ENCODE data around the gene SLC27A3.
"Not testable (repeated sequence)": the region's sequence is repeated elsewhere in the genome, so short reads cannot be mapped to it uniquely, and the experiment has no call there.

Gene SLC27A3

GRCh38 chr1:153779781-153780541 lies 4.8 kb downstream of the SLC27A3 start:
- no peak for DNase-seq (ENCODE audit: low read depth, low spot score)

DNA sequence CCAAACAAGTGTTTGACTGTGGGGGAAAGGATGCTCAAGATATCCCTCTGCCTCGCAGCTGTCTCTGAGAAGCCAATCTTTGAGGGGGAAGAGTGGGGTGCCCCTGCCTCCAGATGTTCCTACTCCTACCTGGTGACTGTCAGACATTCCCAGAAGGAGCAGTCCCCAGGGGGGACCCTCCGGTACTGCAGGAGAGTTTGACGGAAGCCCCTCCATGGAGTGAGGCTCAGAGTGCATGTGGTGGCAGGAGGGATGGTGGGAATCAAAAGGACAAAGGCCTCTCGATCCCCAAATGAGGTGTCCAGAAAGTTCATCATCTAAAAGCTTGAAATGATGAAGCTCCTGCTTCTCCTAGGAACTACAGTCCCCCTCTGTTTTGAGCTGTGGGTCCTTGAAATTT lies 5.3 kb downstream of the SLC27A3 start:
- no peak for DNase-seq (ENCODE audit: low read depth, low spot score)

- DNase-seq (ENCODE audit: low read depth, low spot score) = not testable (repeated sequence)
Observed at GRCh38 chr1:153782648-153783047, 7.4 kb downstream of the SLC27A3 start.

- DNase-seq (ENCODE audit: low read depth, low spot score) = peak; percentile 97
Observed at GRCh38 chr1:153783233-153784190, 8.3 kb downstream of the SLC27A3 start.

GRCh38 chr1:153786038-153786790 lies 11.0 kb downstream of the SLC27A3 start:
- DNase-seq (ENCODE audit: low read depth, low spot score) = no peak

GRCh38 chr1:153789478-153790034 lies 14.3 kb downstream of the SLC27A3 start:
- no peak for DNase-seq (ENCODE audit: low read depth, low spot score)

DNA sequence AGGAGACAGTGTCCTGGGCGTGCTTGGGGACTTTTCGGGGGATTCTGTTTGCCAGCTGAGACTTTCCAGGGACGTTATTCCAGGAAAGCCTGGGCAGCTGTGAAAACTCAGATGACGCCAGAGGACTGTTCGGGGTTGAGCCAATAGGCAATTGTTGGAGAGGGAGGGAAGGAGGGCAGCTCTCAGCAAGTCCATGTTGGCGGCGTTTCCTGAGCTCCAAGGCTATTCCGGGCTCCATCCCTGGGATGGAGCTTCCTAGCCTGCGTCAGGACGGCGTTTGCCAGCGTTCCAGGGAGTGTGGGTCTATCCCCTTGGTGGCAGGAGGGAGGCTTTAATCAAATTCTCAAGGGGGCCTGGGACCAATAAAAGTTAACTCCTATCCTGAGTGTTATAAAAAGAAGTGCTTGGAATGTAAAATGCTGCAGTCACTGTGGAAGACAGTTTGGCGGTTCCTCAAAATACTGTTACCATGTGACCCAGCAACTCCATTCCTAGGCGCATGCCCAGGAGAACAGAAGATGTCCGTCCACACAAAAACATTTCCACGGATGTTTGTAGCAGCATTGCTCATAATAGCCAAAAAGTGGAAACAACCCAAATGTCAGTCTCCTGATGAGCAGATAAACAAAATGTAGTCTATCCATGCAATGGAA lies 15.2 kb downstream of the SLC27A3 start:
- no peak for DNase-seq (ENCODE audit: low read depth, low spot score)

DNA sequence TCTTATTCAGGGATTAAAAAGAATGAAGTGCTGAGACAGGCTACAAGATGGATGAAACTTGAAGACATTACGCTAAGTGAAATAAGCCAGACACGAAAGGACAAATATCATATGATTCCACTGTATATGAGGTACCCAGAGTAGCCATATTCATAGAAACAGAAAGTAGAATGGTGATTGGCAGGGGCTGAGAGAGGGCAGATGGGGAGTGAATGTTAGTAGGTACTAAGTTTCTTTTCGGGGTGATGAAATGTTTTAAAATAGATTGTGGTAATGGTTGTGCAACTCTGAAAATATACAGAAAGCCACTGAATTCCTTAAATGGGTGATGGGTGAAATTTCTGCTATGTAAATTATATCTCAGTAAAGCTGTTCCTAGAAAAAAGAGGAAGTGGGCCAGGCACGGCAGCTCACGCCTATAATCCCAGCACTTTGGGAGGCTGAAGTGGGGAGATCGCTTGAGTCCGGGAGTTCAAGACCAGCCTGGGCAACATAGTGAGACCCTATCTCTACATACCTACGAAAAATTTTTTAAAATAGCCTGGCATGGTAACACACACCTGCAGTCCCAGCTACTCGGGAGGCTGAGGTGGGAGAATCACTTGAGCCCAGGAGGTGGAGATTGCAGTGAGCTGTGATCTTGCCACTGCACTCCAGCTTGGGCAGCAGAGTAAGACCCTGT lies 15.9 kb downstream of the SLC27A3 start:
- peak; percentile 61 for DNase-seq (ENCODE audit: low read depth, low spot score)

DNA sequence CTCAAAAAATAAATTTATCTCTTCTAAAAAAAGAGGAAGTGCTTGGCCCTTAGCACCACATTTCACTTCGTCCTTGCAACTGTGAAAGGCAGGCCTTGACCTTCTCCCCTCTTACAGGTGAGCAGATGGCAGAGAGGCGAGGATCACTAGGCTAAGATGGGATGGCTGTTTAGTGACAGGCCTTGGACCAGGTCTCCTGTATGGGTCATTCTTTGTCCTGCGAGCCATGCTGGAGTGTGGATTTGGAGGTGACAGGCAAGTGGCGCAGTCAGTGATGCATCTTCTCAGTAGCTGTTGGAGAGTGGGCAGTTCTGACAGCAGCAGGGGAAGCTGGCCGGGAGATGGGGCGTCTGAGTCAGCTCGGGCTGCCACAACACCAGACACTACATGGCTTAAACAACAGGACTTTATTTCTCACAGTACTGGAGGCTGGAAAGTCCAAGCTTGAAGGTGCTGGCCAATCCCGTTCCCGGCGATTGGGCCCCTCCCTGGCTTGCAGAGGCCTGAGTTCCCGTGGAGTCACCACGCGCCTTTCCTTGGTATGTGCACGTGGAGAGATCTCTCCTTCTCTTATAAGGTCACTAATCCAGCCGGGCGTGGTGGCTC lies 16.5 kb downstream of the SLC27A3 start:
- peak; percentile 40 for DNase-seq (ENCODE audit: low read depth, low spot score)

DNA sequence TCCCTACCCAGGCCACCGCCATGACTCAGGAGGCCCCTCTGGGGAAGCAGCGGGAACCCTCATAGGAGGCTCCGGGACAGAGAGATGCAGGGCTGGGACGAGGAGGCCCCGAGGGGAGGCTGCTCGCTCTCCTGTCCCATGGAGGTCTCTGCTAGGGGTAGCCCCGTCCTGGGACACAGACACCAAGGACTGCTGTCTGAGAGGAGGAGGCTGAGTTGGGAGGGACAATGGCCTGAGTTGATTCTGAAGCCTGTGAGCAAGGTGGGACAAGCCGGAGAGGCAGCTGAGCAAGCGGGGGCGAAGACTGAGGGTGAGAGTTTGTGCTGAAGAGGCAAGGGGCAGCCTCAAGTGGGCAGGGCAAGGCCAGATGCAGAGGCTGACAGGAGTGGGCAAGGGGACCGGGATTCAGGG lies 17.4 kb downstream of the SLC27A3 start:
- DNase-seq (ENCODE audit: low read depth, low spot score) = no peak

DNA sequence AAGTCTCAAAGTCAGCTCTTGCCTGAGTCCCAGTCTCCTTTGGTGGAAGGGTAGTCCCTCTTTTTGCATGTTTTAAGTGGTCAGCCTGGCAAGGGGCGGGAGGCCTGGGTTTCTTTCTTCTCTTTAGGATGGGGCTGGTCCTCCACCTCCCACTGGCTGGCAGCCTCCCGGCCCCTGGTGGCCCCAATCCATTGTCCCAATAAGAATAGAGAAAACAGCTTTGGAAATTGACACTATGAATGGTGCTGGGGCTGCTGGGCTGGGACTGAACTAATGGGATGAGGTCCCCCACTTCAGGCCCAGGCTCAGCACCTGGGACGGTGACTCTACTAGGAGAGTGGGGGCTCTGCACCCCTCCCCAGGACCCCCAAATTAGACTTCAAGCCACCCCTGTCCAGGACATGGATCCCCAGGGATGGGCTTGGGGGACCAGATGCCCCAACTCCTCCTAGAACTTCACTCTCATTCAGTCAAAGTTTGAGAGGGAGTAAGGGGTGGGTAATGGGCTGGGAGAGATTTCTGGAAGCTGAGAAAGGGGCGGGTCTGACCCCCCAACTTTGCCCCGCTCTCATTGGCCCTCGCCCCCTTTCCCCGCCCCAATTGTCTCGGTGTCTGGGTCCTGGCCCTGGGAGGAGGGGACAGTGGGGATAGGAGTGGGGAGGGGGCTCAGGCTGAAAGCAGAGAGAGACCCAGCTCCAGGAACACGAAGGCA lies 18.2 kb downstream of the SLC27A3 start:
- DNase-seq (ENCODE audit: low read depth, low spot score) = no peak

DNA sequence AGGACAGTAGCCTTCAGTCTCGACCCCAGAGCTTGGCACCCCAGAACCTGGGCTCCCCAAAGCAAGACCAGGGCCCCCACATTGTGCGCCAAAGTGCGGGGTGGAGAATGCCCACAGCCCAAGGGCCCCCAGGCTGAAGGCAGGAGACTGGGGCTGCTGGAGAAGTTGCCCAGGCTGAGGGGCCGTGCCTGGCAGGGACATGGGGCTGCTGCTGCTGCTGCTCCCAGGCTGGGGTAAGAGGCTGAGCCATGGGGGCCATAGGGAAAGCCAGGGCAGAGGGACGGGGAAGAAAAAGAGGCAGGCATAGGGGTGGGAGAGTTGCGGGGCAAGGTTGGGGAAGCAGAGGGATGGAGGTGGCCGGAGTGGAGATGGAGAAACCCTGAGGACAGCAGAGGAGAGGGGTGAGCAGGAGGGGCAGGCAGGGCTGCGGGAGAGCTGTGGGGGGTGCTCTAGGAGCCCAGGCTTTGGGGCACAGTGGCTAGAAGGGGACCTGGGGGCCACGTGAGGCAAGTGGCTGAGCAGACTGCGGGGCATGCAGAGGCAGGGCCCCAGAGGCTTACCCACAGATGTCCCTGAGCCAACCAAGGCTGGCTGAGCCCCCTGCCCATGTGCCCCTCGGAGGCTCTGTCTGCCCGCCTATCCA lies 18.9 kb downstream of the SLC27A3 start:
- DNase-seq (ENCODE audit: low read depth, low spot score) = no peak

DNA sequence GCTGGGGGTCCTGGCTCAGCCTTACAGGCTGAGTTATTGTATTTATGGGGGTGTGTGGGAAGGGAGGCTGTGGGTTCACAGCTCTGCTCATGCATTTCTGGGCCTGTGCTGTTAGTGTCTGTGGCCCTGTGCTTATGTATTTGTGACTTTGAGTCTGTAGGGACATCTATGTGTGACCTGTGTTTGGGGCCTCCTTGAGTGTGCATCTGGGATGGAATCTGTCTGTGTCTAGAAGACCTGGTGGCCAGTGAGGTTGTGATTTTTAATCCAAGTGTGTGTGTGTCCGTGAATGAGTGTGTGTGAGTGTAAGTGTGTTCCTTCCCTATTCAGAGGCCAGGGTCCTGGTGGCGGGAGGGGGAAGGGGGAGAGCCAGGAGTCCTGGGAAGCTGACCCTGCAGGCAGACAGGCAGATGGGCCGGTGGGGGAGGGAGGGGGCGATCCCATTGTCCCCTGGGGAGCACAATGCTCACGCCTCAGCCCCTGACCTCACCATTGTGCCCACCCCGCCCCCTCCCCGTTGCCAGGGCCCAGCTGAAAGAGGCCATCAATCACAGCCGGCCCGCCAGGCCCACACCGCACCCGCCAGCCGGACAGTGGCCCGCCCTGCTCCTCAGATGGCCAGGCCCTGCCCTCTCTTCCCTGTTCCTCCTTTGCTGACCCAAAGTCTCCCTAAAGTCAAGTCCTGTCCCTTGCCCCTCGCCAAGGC lies 19.6 kb downstream of the SLC27A3 start:
- DNase-seq (ENCODE audit: low read depth, low spot score) = peak; percentile 34

DNA sequence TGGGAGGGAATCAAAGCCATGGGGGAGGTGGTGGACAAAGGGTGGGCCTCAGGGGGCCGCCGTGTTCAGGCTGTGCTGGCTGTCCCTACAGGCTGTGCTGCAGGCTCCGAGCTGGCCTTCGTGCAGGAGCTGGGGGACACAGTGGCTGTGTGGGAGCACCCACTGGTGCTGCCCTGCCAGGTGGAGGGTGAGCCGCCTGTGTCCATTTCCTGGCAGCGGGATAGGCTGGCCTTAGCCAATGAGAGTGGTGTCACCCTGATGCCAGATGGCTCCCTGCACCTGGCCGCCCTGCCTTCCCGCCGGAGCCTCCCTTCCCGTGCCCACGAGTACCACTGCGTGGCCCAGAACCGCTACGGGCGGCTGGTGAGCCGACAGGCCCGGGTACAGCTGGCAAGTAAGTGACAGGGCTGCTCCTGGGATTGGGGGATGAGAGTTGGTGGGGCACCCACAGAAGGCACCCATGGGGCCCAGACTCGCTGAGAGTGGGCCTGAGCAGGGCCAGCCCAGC lies 20.2 kb downstream of the SLC27A3 start:
- DNase-seq (ENCODE audit: low read depth, low spot score) = no peak

GRCh38 chr1:153795934-153796785 lies 21.0 kb downstream of the SLC27A3 start:
- DNase-seq (ENCODE audit: low read depth, low spot score) = no peak

- peak; percentile 78 for DNase-seq (ENCODE audit: low read depth, low spot score)
Observed at GRCh38 chr1:153796786-153797659, 21.8 kb downstream of the SLC27A3 start.
